NCI-H526 treated with DMSO at 0.1 percent for 48 hours (cell line): ENCODE results near the gene FOSL2.

Source experiments
- DNase-seq: peaks from one replicate; lab custom pipeline; 2025; lab: John Stamatoyannopoulos, UW

The FOSL2 gene

DNA sequence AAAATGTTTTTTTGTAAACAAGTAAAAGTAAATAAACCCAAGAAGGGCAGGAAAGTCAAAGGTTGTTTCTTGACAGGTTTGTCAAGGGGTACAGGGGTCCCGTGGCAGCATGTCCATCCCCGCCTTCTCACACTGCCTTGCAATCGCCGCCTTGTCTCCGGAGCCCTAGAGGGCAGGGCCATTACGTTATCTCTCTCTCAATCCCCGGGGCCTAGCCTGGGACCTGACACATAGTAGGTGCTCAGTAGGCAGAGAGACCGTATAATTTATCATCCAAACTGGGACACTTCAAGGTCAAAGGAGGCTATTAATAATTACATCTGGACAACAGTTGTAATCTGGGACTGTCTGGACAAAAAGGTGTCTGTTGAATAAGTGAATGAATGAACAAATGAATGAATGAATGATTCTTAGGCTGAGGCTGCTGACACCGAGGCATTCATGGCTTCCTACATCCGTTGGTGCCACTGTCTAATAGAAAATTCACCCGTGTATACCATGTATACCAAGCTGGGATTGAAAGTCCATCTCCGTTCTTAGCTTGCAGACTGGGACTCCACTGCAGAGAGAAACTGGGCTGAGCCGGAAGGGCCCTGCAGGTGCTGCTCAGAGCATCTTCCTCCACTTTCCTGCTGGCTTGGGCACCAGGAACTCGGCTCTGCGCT lies 58.4 kb downstream of the FOSL2 start:
- DNase-seq, result no peak

DNA sequence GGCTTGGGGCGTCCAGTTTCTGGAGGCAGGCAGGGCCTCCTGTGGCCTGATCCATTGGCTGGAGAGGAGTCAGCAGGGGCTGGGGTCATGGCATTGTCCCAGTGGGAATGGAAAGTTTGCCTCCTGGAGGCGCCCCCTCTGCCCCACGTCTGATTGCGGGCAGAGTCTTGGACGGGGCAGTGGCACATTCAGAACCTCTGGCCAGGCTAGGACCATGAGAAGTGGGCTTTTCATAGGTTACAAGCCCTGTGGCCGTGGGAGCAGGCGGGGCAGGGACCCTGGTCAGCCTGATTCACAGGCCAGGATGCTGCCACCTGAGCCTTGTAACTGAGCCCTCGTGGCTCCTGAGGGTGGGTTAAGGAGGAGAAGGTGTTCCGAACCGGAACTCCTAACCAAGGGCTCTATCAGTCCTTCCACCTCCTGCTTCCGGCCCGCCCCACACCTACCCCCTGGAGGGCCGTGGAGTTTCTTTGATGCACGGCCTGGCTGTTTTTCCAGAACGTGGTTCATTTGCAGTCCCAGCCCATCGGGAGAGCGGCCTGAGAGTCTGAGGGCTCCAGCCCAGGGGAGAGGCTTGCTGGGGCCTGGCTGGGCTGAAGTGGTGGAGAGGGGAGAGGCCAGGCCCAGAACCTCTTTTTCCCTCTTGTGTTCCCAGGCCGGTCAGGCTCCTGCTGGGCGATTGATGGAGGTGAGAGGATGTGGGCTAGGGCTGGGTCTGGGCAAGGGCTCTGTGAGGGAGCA lies 59.3 kb downstream of the FOSL2 start:
- DNase-seq, result no peak

DNA sequence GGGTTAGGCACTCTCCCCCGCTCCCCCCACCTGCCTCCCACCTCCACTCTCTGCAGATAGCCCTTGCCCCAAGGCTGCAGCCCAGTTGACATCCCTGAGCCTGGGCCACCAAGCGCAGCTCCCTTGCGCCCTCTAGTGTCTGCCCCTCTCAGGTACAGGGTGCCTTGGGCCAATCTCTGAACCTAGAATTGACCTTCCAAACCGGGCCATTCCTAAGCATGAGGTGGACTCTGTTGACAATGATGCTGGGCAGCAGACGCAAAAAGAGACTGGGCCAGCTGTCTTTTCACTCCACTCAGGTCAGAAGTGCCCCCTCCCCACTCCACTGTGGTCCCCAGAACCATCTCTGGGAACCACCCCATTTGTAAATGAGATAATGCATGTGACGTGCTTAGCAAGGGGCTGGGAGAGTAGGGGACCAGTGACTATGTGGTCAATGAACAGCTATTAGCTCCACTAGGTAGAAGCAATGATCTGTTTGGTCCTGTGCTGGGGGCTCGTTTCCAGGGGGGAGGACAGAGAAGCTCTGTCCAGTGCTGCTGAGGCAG lies 60.0 kb downstream of the FOSL2 start:
- DNase-seq, result no peak

DNA sequence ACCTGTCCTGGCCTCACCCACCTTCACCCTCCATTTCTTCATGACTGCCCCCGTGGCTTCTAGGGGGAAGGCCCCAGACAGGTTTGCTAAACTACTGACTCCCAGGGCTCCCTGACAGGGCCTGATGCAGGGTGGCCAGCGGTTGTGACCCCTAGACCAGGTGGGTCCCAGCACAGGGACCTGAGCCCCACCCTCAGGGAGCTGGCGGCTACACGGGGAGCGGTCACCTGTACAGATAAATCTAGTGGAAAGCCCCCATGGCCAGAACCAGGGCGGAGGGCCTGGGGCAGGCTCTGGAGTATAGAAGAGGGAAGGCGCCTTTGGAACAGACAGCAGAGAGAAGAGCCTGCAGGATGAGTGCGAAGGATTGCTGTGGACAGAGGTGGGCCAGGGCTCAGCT lies 60.7 kb downstream of the FOSL2 start:
- DNase-seq, result no peak

DNA sequence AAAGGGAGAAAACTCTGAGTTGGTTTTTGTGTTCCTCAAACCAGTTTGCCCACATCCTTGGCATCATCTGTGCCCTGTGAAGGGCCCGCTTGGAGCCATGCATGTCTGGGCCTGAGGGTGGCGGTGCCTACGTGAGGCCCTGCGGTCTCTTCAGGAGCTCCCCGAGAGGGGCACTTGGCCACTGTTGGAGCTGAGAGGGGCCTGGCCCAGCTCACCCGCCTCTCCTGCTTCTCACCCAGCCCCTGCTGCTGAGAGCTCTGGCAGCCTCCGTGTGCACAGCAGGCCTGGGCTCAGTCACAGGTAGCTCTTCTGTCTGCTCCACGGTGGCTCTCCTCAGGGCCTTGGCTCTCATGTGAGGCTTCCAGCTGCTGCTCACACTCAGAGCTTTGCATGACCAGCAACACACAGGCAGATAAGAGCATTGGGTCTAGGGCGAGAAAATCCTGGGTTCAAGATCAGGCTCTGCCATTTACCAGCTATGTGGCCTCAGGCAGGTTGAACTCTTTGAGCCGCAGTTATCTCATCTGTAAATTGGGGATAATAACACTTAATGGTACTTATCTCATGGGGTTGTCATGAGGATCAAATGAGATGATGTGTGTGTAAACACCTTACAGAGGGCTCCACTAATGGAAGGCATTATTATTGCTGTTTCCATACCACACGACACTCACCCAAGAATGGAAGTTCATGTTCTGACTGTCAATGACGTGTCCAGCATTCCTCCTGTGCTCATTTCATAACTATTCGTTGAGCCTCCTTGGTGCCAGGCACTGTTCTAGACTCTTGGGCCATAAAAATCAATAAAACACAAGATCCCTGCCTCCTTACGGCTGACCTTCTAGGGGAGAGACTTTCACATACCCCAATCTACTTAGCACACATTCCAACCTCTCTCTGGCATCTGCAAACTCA lies 61.6 kb downstream of the FOSL2 start:
- DNase-seq, result no peak

DNA sequence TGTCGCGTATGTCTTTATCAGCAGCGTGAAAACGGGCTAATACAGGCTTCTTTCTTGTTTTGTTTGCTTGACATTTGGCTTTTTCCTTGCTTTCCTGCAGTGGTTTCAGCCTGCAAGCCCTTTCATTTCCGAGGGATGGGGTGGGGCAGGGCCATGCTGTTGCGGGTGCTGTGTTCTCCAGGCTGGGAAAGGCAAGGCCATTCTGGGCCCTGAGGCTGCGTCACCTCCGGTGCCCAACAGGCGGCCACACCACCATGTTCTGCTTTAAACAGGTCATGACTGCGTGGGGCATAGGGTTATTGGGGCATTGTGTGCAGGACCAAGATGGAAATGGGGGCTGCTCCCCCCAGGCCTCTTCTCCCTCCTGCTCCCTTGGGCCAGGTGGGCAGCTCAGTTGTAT lies 64.6 kb downstream of the FOSL2 start:
- no peak for DNase-seq

DNA sequence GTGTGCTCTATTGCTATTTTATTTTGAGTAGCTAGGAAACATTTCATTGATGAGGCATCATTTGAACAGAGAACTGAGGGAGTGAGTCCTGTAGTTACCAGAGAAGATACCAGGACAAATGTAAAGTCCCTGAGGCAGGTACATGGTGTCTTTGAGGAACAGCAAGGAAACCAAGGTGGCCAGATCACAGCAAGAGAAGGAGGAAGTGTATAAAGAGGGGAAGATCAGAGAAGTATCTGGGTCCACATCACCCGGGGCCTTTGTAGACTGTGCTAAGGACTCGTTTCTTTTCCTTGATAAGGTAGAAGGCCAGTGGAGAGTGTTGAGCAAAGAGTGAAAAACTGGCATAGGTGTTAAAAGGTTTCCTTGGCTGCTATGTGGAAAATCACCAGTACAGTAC lies 68.4 kb downstream of the FOSL2 start:
- DNase-seq, result no peak

DNA sequence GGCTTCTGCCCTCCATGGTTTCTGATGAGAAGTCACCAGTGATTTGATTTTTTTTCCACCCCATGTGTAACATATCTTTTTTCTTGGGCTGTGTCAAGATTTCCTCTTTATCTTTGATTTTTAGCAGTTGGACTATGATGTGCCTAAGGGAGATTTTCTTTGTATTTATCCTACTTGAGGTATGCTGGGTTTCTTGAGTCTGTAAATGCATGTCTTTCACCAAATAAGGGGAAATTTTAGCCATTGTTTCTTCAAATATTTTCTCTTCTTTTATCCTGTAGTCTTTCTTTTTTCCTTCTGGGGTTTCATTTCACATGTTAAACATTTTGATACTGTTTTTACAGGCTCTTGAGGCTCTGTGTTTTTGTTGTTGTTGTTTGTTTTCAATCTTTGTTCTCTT lies 69.5 kb downstream of the FOSL2 start:
- DNase-seq, result no peak

DNA sequence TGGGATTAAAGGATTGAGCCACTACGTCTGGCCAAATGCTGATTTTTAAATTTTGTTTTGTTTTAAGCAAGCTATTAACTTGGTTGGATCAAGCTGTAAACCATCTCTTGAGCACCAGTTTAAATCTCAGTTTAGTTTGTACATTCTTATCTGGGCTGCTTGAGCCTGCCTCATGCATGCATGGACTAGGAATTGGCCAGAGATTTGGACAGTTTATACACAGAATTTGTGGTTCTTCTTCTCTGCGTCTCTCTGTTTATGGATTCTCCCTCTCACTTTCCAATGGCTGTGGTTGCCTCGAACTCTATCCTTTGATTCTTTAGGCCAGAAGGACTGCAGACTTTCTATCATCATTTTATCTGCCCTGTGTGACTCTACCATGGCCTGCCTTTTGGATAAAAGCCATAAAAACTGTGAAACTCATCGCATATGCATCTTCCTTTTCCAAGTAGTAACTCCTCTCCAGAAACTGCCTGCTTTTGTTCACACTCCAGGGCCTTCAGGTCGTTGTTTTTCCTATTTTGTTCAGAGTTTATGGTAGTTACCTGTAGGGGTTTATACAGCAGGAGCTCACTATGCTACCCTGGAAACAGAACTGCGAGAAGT lies 70.7 kb downstream of the FOSL2 start:
- DNase-seq, result no peak

DNA sequence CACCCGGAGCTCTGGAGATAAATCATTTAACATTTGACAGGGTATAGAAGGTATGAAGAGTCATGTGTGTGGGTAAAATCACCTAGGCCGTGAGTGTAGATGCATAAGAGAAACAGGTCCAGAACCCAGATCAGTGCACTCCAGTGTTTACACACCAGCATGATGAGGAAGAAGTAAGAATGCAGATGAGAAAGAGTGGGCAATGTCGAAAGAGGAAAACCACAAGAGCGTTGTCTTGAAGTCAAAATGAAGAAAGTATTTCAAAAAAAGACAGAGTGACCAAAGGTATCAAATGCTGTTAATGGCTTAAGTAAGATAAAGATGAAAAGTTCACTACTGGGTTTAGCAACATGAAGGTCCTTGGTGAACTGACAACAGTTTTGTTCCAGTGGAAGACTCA lies 71.2 kb downstream of the FOSL2 start:
- DNase-seq, result no peak

DNA sequence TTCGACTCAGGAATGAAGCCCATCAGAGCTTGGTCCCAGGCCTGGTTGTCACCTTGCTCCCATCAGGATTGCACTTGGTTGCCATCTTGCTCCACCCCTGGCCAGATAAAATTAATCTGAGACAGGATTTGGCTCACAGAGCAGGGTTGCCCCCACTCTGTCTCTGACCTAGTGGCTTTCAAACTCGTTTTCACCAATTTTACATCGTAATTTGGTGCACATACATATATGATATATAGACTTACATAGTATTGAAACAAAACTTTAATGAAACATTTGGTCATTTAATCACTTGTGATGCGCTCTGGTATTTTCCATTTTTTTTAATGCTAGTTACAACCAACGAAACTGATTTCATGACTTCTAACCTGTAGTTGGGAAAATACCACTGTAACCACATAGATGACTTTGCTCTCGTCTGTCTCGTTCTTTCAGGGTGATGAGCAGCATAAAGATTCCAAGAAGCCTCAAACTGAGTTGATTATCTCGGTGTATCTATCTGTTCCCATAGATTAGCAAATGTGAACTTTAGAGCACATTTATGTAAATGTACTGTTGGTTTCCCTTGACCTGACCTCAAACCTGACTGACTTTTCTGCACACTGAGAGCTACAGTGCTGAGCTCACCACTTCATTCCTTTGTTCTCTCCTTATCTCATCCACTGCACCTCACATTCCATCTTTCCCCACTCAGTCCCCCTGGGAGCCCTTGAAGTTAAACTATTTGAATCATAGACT lies 72.7 kb downstream of the FOSL2 start:
- no peak for DNase-seq
